HG02798 (cell line): ENCODE data around the gene SCO2.

Source experiments
- ATAC-seq: cut with Tn5 transposase; IDR thresholded peaks from one replicate; pipeline ENCODE4 v1.9.1; 2021; ENCODE audit warnings: mild to moderate bottlenecking; ENCODE audit not compliant: unreplicated experiment, poor library complexity

Gene SCO2

DNA sequence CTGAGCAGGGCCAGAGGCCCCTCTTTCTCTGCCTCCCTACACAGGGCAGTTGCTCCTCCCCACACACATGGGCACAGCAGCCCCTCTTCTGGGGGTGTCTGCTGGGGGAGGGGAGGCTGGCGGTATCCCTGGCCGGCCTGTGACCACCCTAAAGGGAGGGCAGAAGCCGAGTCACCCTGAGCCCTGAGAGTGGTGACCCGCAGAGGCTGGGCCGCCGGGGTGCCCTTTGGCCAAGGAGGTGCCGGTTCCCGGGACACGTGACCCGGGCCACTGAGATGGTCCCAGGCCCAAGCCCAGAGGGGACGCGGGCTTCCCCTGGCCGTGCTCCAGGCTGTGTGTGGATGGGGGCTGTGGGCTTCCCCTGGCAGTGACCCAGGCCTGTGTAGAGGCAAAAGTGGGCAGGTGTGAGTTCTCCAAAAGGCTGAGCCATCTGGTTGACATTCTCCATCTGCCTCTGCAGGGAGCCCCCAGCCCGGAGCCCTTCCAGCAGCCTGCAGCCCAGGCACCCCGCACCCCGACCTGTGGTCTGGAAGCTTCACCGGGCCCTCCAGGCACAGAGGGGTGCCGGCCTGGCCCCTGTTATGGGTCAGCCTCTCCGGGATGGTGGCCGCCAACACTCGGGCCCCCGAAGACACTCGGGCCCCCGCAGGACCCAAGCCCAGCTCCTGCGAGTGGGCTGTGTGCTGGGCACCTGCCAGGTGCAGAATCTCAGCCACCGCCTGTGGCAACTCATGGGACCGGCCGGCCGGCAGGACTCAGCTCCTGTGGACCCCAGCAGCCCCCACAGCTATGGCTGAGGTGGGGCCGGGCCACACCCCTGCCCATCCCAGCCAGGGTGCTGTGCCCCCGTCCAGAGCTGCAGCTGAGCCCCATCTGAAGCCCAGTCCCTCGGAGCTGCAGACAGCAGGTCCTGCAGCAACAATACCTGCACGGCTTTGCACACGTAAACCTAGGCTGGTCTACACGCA is 43.0 kb downstream of the SCO2 start:
- ATAC-seq: no peak

DNA sequence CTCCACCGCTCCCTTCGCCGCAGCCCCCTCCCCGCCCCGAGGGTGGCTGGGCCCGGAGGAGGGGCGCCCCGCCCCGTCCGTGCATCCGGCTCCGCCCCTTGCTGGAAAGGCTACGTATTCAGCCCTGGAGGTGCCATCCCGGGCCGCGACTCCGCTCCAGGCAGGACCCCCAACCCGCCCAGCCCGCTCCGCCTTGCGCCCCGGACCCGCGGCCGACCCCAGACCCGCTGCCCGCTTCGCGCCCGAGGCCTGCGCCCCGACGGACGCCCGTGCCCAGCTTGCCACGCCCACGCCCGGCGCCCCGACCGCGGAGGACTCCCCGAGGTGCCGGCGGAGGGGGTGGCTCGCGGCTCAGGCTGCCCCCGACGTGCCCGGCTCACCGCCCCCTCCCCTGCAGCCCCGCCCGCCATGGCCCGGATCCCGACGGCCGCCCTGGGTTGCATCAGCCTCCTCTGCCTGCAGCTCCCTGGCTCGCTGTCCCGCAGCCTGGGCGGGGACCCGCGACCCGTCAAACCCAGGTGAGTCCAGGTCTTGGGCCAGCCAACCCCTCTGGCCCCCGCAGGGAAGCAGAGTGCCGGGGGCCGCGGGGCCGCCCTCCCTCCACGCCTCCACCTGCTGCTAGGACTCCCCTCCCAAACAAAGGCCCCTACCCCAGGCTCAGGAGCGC is 43.8 kb downstream of the SCO2 start, which contains the start of gene ADM2:
ADM2 (plus strand) TSS at position 104 of the 667 bp plus-strand sequence; CDS start at position 409, 305 bp downstream.
- ATAC-seq: no peak

DNA sequence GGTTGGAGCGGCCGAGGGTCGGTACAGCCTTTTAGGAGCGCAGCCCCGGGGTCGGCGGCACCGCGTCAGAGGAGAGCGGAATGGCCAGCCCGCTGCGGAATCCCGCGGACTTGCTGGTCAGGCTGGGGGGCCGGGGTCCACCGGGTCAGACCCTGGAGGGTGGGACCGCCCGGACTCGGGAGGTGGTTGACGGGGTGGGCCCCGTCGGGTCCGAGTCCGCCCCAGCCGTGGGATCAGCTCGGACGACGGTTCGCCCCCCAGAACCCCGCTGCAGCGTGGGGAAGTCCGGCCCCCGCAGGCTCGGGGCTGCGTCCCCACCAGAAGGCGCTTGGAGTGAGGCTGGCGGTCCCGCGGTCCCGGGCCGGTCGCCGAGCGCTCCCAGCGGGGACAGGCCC is 44.4 kb downstream of the SCO2 start:
- ATAC-seq: no peak

DNA sequence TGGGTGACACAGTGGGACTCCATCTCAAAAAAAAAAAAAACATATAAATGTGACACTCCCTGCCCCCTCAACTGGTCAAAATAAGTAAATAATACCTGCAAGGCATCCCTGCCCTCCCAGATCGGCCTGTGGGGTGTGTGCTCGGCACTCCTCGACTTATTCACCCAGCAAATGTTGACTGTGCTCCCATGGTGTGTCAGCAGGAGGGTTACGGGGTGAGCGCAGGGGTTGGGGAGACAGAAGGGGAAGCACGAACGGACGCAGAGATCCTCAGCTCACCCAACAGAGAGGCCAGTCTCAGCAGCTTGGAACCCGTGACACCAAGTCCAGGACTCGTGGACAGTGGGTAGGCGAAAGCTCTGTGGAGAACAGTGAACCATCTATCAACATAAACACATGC is 45.7 kb downstream of the SCO2 start:
- ATAC-seq: no peak

DNA sequence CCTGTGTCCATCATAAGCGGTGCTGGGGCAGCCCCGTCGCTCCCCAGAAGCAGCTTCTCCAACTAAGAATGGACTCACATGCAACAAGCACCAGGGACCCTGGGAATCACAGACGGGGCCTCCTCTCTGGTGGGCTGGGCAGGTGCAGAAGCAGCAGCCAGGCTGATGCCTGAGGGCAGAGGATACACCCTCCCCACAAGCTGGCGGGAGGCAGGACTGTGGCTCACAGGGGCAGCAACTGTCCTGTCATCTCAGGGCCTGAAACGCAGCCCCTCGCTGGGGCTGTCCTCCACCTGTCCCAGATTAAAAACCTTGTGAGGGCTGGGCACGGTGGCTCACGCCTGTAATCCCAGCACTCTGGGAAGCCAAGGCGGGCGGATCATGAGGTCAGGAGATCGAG is 47.5 kb downstream of the SCO2 start:
- ATAC-seq: no peak

DNA sequence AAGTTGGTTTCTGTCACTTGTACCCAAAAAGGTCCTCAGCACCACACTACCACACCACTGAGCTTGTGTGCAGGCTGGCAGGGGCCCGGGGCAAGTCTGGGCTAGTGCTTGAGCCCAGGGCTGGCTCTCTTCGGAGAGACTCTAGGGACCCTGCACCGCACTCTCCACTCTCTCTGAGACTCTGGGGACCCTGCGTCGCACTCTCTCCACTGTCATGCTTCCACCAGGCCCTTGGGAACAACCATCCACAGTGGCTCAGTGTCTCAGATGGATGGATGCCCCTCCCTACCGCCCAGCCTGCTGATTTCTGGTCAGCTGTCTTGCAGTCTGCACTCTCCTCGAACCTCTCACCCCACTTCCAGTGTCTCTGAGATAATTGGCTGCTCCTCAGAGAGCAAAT is 48.5 kb downstream of the SCO2 start:
- ATAC-seq: no peak

DNA sequence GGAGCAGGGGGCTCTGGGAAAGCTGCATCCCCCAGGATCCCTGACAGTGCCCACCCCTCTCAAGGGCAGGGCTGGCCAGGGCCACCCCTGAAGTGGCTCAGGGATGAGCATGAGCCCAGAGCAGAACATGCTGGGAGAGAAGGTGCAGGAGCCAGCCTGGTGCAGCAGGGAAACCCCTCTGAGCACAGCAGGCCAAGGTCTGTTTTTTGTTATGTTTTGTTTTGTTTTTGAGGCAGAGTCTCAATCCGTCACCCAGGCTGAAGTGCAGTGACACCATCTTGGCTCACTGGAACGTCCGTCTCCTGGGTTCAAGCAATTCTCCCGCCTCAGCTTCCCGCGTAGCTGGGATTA is 49.8 kb downstream of the SCO2 start:
- ATAC-seq: no peak

DNA sequence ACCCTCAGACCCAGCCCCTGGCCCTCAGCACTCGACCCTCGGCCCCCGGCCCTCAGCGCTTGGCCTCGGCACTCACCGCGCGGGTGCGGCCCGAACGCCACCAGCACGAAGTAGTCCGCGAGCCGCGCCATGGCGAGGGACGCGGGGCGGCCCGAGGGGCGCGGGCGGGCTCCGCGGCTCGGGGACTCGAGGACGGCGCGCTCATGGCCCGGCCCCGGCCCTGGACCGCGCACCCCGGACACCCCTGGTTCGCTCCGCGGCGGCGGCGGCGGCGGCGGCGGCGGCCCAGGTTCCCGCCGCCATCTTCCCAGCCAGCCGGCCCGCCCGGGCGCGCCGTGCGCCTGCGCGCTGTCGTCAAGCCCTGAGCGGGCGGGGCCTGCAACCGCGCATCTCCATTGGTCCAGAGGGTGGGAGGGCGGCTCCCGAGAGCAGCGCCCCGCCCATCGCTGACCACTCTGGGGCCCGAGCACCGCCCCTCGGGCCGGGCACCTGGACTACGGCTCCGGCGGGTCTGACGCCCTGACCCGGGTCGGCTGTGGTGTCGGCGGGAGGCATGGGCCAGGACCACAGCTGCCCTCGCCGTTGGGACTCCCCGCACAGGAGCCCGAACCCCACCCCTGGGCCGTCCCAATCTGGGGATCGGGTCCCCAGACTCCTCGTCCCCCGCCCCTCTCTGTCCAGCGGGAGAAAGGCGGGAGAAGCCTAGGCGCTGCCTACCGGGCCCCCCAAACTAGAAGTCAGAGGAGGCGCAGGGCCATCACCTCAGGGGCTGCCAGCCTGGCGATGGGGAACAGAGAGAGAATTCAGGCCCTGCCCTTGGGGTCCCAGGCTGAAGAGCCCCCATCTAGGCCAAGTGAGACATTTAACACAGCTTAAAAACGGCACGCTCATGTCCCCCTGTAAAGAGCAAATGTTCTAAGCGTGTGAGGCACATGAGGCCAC is 50.4 kb downstream of the SCO2 start, which contains the start of gene SBF1:
SBF1 (minus strand) TSS at position 326 of the 942 bp plus-strand sequence; CDS start at position 131, 195 bp downstream.
- peak; percentile 85 for ATAC-seq

DNA sequence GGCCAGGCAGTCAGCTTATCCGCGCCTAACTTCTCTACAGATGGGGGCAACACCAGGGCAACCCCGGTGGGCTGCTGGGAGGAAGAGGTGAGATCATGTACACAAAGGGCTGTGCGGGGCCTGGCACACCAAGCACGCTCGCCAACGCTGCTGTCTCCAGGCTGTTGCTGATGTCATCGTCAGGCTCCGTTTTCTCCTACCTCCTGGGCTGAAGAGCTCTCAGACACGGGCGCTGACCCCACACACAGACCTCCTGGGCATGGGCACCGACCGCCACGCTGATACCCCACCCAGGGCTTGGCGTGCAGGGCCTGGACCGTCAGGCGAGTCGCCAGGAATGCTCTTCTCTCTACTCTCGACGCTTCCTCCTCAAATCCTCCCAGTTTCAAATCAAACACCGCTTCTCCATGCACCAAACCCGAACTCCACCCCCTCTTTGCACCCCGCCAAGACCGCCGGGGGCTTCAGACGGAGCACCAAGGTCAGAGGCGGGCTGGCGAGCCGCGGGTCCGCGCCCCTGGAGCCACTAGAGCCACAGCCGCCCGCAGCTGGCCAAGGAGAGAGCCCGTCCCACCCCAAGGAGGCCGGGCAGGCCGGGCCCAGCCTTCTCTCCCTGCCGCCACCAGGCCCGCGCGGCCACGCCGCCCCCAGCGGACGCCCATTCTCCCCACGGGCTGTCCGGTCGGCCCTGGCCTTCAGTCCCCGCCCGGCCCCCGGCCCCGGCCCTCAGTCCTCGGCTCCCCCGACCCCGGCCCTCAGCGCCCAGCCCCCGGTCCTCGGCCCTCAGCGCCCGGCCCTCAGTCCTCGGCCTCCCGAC is 51.3 kb downstream of the SCO2 start:
- ATAC-seq: no peak
